ENCODE results near the gene HNRNPLL.

- TF ChIP-seq CTCF (conservative IDR thresholded peaks at IDR 0.05; ENCODE audit: low read depth in 2 of 2) (peak in 1 of 2 experiments; percentile 35; a peak in 2 of 4 replicates), EZH2 (IDR thresholded peaks at IDR 0.05; ENCODE audit: low read depth, unreplicated experiment) (no peak), EZH2phosphoT487 (IDR thresholded peaks at IDR 0.05; ENCODE audit: unreplicated experiment) (no peak), ZNF331 (CRISPR knock-in tag; IDR thresholded peaks at IDR 0.05; ENCODE audit: low read depth) (no peak), JUNB (IDR thresholded peaks at IDR 0.05; ENCODE audit: unreplicated experiment) (no peak), CREB1 (CRISPR knock-in tag; IDR thresholded peaks at IDR 0.05; ENCODE audit: low read depth) (no peak), POLR2AphosphoS5 (IDR thresholded peaks at IDR 0.05; ENCODE audit: low read depth) (no peak), REST (IDR thresholded peaks at IDR 0.05; ENCODE audit: unreplicated experiment) (no peak), ETS1 (IDR thresholded peaks at IDR 0.05) (no peak), NANOG (IDR thresholded peaks at IDR 0.05; ENCODE audit: borderline replicate concordance) (no peak), ZNF114 (CRISPR knock-in tag; IDR thresholded peaks at IDR 0.05) (no peak)
Observed at GRCh38 chr2:38590053-38590452, 12.7 kb downstream of the HNRNPLL start.
